Karpas-422 (cell line): ENCODE measurements around the gene CARMIL3. TPM values are rescaled to one million over a fixed set of nuclear protein-coding genes. Genes with fewer than 3 reads are reported as not detected.

Source experiments
- DNase-seq: peaks from one replicate; pipeline ENCODE4 v3.0.0-alpha.2; 2015
- H2AFZ ChIP-seq: fragments of 200-600 bp; sonication (generic); 2 replicates; pipeline ENCODE4 v1.6.1; 2014; ENCODE audit warnings: antibody characterized with exemption, low read length, mixed read lengths
- H3K27ac ChIP-seq: fragments of 200-600 bp; sonication (generic); 2 replicates; pipeline ENCODE4 v1.5.1; 2014; ENCODE audit warnings: mild to moderate bottlenecking, low read length, moderate library complexity
- H3K27me3 ChIP-seq: fragments of 200-600 bp; sonication (generic); 2 replicates; pipeline ENCODE4 v1.6.1; 2014; ENCODE audit warnings: low read length, mixed read lengths
- H3K36me3 ChIP-seq: fragments of 200-600 bp; sonication (generic); 2 replicates; pipeline ENCODE4 v1.6.1; 2014; ENCODE audit warnings: low read length, mixed read lengths; ENCODE audit not compliant: insufficient read depth
- H3K4me1 ChIP-seq: fragments of 200-600 bp; sonication (generic); 2 replicates; pipeline ENCODE4 v1.6.1; 2014; ENCODE audit warnings: mild to moderate bottlenecking, low read length, mixed read lengths
- H3K4me2 ChIP-seq: fragments of 200-600 bp; sonication (generic); 2 replicates; pipeline ENCODE4 v1.6.1; 2014; ENCODE audit warnings: low read length, low read depth, mild to moderate bottlenecking; ENCODE audit not compliant: poor library complexity, severe bottlenecking
- H3K4me3 ChIP-seq: fragments of 200-600 bp; sonication (generic); 2 replicates; pipeline ENCODE4 v1.5.1; 2014; ENCODE audit warnings: mild to moderate bottlenecking, antibody characterized with exemption, low read length, mixed read lengths
- H3K79me2 ChIP-seq: fragments of 200-600 bp; sonication (generic); 2 replicates; pipeline ENCODE4 v1.6.1; 2014; ENCODE audit warnings: mild to moderate bottlenecking, low read length, mixed read lengths
- H3K9ac ChIP-seq: fragments of 200-600 bp; sonication (generic); 2 replicates; pipeline ENCODE4 v1.6.0; 2014; ENCODE audit warnings: low read length
- H3K9me2 ChIP-seq: fragments of 200-600 bp; sonication (generic), shearing (Covaris generic); replicated peaks from 2 replicates; pipeline ENCODE4 v1.6.0; 2014; ENCODE audit warnings: mild to moderate bottlenecking, low read length, moderate library complexity; ENCODE audit not compliant: insufficient read depth
- H3K9me3 ChIP-seq: fragments of 300-700, 200-600 bp; sonication (generic); 2 replicates; pipeline ENCODE4 v1.6.1; 2014; ENCODE audit warnings: low read length, mixed read lengths
- H4K20me1 ChIP-seq: fragments of 200-600 bp; sonication (generic); 2 replicates; pipeline ENCODE4 v1.6.1; 2014; ENCODE audit warnings: mild to moderate bottlenecking, antibody characterized with exemption, low read length, low read depth; ENCODE audit not compliant: insufficient read depth
- total RNA-seq: library from RNA; depleted of rRNA; stranded (reverse); fragments of >200 nt; shearing (Covaris generic); gene quantifications from 2 replicates; pipeline ENCODE4 v1.2.3, GENCODE V29; 2014; ENCODE audit warnings: low replicate concordance

Gene CARMIL3
- total RNA-seq, 1 experiment from 2014 or later: 58.4 TPM

GRCh38 chr14:24074625-24075484 lies 23.0 kb downstream of the CARMIL3 start:
- H3K4me1 ChIP-seq: peaks cover 24% of the 10 kb centered on the region
- H3K27ac ChIP-seq: no peak overlapping the region
- H3K27me3 ChIP-seq: no peaks in the 10 kb centered on the region
- no peaks in the 10 kb centered on the region for H3K36me3 ChIP-seq
- no peak overlapping the region for H3K9ac ChIP-seq
- H3K9me2 ChIP-seq: no peaks in the 10 kb centered on the region
- H3K4me2 ChIP-seq: no peak overlapping the region
- no peak for DNase-seq
- H3K4me3 ChIP-seq: no peak overlapping the region
- H3K79me2 ChIP-seq: no peaks in the 10 kb centered on the region
- H2AFZ ChIP-seq: peak overlapping the region; percentile 58; the same call in 1 of the 2 replicates
- no peaks in the 10 kb centered on the region for H4K20me1 ChIP-seq
- no peaks in the 10 kb centered on the region for H3K9me3 ChIP-seq

- Histone ChIP-seq H3K9me3 (no peaks in the 10 kb centered on the region), H3K79me2 (no peaks in the 10 kb centered on the region), H3K36me3 (no peaks in the 10 kb centered on the region), H3K4me3 (no peak overlapping the region), H3K9ac (no peak overlapping the region), H3K27ac (no peak overlapping the region), H4K20me1 (no peaks in the 10 kb centered on the region), H3K27me3 (no peaks in the 10 kb centered on the region), H3K9me2 (no peaks in the 10 kb centered on the region), H3K4me2 (no peak overlapping the region), H2AFZ (peak overlapping the region; percentile 58; the same call in 1 of the 2 replicates), H3K4me1 (peaks cover 33% of the 10 kb centered on the region)
- peak; percentile 63 for DNase-seq
Measured at GRCh38 chr14:24075485-24076301, 23.9 kb downstream of the CARMIL3 start.

GRCh38 chr14:24076302-24076601 lies 24.4 kb downstream of the CARMIL3 start:
- Histone ChIP-seq H3K9ac (no peak overlapping the region), H2AFZ (no peak overlapping the region), H3K9me2 (no peaks in the 10 kb centered on the region), H3K36me3 (no peaks in the 10 kb centered on the region), H3K4me2 (no peak overlapping the region), H3K27me3 (no peaks in the 10 kb centered on the region), H3K27ac (no peak overlapping the region), H4K20me1 (no peaks in the 10 kb centered on the region), H3K4me1 (peaks cover 37% of the 10 kb centered on the region), H3K79me2 (no peaks in the 10 kb centered on the region), H3K4me3 (no peak overlapping the region), H3K9me3 (no peaks in the 10 kb centered on the region)
- no peak for DNase-seq

- no peaks in the 10 kb centered on the region for H3K79me2 ChIP-seq
- no peak overlapping the region for H3K4me2 ChIP-seq
- H3K9me3 ChIP-seq: no peaks in the 10 kb centered on the region
- no peaks in the 10 kb centered on the region for H3K9me2 ChIP-seq
- no peaks in the 10 kb centered on the region for H3K36me3 ChIP-seq
- no peak overlapping the region for H2AFZ ChIP-seq
- no peak overlapping the region for H3K9ac ChIP-seq
- H3K4me3 ChIP-seq: no peak overlapping the region
- H4K20me1 ChIP-seq: no peaks in the 10 kb centered on the region
- H3K4me1 ChIP-seq: peaks cover 45% of the 10 kb centered on the region
- DNase-seq: no peak
- no peak overlapping the region for H3K27ac ChIP-seq
- H3K27me3 ChIP-seq: no peaks in the 10 kb centered on the region
Measured at GRCh38 chr14:24077086-24077485, 25.3 kb downstream of the CARMIL3 start.

- peak overlapping the region; percentile 13 for H3K4me2 ChIP-seq
- no peaks in the 10 kb centered on the region for H3K27me3 ChIP-seq
- no peaks in the 10 kb centered on the region for H3K9me3 ChIP-seq
- H4K20me1 ChIP-seq: no peaks in the 10 kb centered on the region
- no peaks in the 10 kb centered on the region for H3K9me2 ChIP-seq
- H3K4me3 ChIP-seq: no peak overlapping the region
- no peak overlapping the region for H3K27ac ChIP-seq
- DNase-seq: no peak
- H3K4me1 ChIP-seq: peaks cover 45% of the 10 kb centered on the region
- no peak overlapping the region for H2AFZ ChIP-seq
- H3K79me2 ChIP-seq: no peaks in the 10 kb centered on the region
- peak overlapping the region; percentile 28 for H3K9ac ChIP-seq
- no peaks in the 10 kb centered on the region for H3K36me3 ChIP-seq
Measured at GRCh38 chr14:24078146-24078545, 26.3 kb downstream of the CARMIL3 start.

GRCh38 chr14:24079491-24080141 lies 27.8 kb downstream of the CARMIL3 start:
- Histone ChIP-seq H2AFZ (no peak overlapping the region), H4K20me1 (no peaks in the 10 kb centered on the region), H3K4me1 (peaks cover 45% of the 10 kb centered on the region), H3K27ac (no peak overlapping the region), H3K9me3 (no peaks in the 10 kb centered on the region), H3K4me2 (no peak overlapping the region), H3K36me3 (no peaks in the 10 kb centered on the region), H3K4me3 (no peak overlapping the region), H3K9me2 (no peaks in the 10 kb centered on the region), H3K27me3 (no peaks in the 10 kb centered on the region), H3K9ac (peak overlapping the region; percentile 73; the same call in 1 of the 2 replicates), H3K79me2 (no peaks in the 10 kb centered on the region)
- DNase-seq: no peak

GRCh38 chr14:24080142-24080530 lies 28.3 kb downstream of the CARMIL3 start:
- H3K4me3 ChIP-seq: no peak overlapping the region
- no peak overlapping the region for H2AFZ ChIP-seq
- H3K9me2 ChIP-seq: no peaks in the 10 kb centered on the region
- no peaks in the 10 kb centered on the region for H3K27me3 ChIP-seq
- no peak for DNase-seq
- H3K4me1 ChIP-seq: peaks cover 42% of the 10 kb centered on the region
- peak overlapping the region; percentile 73 for H3K9ac ChIP-seq
- H3K36me3 ChIP-seq: no peaks in the 10 kb centered on the region
- no peaks in the 10 kb centered on the region for H3K9me3 ChIP-seq
- H3K79me2 ChIP-seq: no peaks in the 10 kb centered on the region
- peak overlapping the region; percentile 85 for H3K4me2 ChIP-seq
- H3K27ac ChIP-seq: no peak overlapping the region
- no peaks in the 10 kb centered on the region for H4K20me1 ChIP-seq
